Skin of body (tissue), 2 donors: ENCODE data around the gene PELI1. TPM values are rescaled to one million over a fixed set of nuclear protein-coding genes. Genes with fewer than 3 reads are reported as not detected.

Experiments used
- DNase-seq: peaks from one replicate; lab custom pipeline; 2025; lab: John Stamatoyannopoulos, UW
- total RNA-seq: library from RNA; depleted of rRNA; stranded (reverse); fragments of >200 nt; gene quantifications from one replicate; pipeline ENCODE4 v1.2.3, GENCODE V29; 2014

The PELI1 gene
- total RNA-seq, 1 donor from 2014 or later = 53.9 TPM

DNA sequence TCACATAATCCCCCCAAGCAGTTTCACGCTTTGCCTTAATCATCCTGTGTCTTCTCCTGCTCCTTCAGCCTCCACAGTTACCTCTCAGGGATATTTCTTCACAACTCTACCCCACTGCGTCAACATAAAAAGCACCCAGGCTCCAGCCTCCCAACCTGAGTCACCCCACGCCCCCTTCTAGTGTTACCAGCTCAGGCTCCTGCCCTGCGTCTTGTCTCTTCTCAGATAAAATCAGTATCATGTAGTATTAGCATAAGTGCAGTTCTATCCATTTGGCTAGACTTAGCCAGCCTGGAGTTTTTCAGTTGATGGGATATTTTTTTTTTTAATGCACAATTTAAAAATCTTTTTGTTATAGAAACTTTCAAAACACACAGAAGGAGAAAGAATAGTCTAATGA is 9.6 kb upstream of the PELI1 start:
- no peak for DNase-seq

DNA sequence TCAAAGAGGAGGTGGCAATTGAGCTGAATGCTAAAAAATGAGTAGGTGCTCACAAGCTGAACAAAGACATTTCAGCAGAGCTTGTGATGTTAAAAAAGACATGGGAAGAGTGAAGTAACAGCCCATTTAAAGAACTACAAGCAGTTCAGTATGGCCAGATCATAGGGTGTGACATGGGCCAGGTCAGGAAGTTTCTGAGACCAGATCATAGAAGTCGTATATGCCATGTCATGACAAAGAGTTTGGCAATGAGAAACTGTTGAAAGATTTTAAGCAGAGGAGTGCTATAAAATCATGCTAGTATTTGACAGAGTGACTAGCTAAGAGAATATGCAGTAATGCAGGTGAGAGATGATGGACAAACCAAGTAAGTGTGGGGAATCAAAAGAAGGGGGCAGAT is 7.3 kb upstream of the PELI1 start:
- no peak for DNase-seq

GRCh38 chr2:64145714-64146113 is 1.5 kb upstream of the PELI1 start:
- DNase-seq = no peak

DNA sequence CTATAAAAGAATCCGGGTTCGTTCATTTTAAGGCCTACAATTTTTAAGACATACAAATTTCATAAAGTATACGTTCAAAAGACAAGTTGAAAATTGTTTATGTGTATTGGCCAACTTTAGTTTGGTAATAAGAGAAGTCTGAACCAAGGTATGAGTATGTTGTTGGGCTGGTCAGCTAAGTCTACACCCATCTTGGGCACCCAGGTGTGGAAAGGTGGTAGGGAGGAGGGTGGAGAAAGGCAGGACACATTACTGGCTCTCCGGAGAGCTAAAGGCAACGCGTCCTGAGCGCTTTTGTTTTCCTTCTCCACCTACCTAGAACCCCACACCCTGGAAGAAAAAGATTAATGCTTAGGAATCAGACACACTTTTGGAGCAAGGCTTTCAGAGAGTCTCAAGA is 899 bp upstream of the PELI1 start:
- DNase-seq = no peak

DNA sequence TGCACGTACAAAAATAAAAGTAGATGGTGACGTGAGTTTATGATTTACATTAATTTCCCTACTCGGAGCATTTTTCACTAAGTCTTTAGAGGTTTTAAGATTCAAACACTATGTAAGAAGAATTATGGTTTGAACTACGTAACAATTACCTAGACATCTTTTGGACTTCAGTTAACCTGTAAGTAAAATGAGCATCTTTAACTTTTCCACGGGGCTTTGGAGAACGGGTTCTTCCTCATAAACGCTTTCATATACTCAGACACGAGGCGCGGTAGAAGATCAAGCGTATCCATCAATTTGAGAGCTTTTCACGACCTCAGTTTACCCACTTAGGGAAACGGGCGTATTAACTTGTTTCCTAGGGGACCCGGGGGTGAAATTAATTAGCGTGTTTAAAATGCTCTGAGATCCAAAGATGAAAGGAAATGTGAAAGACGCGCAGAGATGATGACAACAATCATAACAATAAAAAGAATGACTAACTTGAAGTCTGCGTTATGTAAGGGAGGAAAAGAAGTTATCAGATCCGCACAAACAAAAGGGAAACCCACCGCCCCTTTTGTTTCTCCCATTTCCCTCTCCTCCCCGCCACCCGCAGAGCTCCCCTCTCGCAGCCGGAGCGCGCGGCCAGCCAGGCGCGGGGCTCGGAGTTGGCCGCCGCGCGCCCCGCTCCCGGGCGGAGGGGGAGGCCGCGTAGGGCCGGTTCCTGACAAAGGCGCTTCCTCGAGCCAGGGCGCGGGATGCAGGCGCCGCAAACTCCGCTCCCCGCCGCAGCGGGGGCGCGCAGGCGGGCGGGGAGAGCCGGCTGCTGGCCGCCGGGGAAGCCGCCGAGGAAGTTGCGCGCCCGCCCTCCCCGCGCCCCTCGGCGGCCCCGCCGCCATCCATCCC is 807 bp downstream of the PELI1 start:
- peak; percentile 79 for DNase-seq

DNA sequence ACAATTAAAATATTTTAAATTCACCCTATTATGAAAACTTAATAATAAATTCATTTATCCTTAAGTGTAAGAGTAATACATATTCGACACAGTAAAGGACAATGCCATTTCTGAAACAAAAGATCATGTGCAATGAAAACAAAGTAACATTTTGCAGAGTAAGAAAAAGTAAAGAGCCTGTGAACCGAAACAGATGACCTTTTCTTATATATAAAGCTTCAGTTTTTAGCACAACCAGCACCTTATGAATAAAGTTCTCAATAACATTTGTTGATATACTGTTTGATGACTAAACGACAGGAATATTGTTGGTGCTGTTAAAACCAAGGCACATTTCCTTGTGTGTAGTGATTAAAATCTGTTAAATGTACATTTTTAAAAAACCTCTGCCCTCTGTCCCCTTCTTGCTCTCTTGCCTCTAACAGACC is 1.5 kb downstream of the PELI1 start:
- DNase-seq = peak; percentile 55

DNA sequence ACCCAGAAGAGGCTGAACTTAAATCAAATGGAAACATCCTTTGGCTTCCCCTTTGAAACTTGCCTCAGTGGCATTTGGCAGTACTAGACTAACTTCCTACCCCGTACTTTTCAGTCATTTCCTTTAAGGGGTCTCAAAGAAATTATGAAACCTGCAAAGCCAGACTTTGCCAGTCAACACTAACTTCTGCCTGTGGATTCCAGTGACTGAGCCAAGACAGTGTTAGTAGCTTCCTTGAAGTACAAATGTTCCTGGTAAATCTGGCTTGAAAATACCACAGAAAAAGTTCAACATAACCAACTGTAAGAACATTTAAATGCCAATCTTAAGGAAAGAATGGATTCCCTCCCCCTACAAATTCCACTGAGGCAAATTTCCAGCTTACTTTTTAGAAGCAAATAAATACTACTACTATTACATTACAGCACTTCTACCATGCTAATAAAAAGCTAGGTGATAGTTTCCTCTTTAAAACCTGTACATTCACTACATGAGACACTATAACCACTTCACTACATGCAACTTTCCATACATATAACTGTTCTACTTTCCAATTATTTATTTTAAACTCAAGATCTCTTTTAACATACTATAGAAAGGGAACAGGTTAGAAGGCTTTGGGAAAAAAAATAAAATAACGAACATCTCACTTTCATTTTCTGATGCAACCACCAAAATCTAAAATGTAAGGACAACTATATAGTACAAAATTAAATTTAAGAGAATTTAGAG is 2.4 kb downstream of the PELI1 start:
- peak; percentile 31 for DNase-seq

GRCh38 chr2:64140665-64141200 is 3.5 kb downstream of the PELI1 start:
- DNase-seq = no peak

DNA sequence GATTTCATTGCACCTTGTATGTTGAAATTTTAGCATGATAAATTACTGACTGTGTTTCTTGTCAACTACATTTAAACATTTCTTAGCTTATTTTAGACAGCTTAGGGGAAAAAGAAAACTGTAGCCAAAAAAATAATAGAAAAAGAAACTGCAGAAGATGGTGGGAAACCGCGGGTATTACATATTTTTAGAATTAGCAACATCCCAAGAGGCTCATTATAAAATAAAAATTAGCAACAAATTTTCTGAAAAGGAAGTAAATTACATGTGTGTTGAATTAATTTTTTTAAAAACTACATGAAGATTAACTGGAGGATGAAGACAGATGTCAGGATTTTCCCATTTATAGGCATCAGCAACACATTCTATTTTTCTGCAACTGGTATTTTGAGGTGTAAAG is 4.3 kb downstream of the PELI1 start:
- peak; percentile 69 for DNase-seq

GRCh38 chr2:64137996-64138395 is 6.2 kb downstream of the PELI1 start:
- DNase-seq = no peak

DNA sequence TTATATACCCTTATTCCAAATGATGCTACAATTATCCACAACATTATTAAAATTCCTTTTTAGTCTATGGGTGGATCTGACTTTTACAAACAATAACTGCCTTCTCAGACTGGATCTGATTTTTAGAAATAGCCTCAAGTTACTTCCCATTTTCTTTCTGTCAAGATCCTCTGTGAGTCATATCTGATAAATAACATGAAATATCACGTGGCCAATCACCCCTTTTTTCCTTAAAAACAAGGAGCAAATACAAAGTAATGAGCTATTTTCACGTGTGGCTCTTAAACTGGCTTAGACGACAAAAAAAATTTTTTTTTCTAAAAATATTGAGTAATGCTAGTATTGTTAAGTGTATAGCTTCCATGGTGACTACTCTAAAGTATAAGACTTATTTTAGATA is 6.7 kb downstream of the PELI1 start:
- no peak for DNase-seq

- DNase-seq = no peak
Observed at GRCh38 chr2:64135421-64135820, 8.8 kb downstream of the PELI1 start.

- no peak for DNase-seq
Observed at GRCh38 chr2:64134813-64135212, 9.4 kb downstream of the PELI1 start.

DNA sequence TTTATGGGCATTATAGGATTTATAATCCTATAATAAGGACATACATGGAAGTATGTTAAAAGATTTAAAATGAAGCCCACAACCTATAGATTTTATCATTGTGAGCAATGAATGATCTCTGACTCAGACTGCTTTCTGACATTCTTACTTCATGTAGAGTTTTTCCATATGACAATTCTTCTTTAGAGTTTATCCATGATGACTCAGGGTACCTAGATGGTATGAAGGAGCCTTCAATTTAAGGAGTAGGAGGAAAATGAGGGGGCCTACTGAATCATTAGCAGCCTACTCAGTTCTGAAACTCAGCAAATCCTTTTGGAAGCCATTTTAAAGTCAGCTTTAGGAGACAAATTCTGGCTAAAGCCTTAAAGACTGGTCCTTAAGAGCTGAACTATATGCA is 10.4 kb downstream of the PELI1 start:
- DNase-seq = no peak

DNA sequence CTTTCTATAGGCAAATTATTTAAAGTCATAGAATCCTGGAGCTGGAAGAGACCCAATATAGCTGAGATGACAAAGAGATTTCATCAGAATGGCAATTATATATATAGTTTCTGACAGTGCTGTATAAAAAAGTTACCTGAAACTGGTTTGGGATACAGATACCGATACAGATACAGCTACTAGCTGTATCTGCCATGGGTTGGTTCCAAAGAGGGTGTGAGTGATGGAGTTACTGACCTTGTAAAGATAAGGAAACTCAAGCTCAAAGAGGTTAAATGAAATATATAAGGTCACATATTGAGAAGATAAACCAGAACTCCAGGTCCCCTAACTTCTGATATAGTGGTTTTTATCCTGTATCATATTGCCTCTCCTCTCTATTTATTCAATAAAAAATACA is 10.9 kb downstream of the PELI1 start:
- DNase-seq = no peak

DNA sequence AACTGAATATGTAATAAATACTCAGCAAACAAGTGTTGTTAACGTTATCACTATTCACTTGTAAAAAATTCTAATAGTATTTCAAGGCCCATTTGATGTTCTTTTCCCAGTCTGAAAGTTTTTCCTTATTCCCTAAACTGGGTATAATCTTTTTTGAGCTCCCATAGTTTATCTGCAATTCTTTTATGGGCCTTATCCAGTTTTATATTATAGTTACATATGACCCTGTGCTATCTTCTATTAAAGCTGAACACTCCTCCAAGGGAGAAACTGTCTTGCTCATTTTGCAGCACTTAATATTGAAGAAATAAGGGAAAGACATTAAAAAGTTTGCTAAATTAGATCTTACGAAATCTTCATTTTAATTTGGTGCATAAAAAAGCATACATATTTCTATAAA is 13.9 kb downstream of the PELI1 start:
- no peak for DNase-seq

- no peak for DNase-seq
Observed at GRCh38 chr2:64128943-64129391, 15.3 kb downstream of the PELI1 start.

GRCh38 chr2:64128406-64128805 is 15.8 kb downstream of the PELI1 start:
- DNase-seq = no peak

- DNase-seq = no peak
Observed at GRCh38 chr2:64127119-64127518, 17.1 kb downstream of the PELI1 start.

DNA sequence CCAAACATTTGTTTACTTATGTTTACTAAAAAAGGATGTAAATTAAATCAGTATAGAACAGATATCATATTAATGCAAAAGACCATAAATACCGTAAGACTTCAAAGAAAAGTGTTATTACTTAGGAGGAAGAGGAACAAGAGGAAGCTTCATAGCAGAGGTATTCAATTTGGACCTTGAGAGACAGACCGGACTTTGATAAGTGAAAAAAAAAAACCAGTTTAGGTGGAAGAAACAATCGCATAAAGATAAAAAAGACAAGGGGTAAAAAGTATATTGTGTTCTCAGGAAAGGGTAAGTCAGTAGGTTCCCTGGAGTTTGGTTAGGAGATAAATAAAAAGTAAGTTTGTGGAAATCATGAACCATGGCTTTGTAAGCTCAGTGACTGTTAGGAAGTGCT is 17.6 kb downstream of the PELI1 start:
- no peak for DNase-seq

- no peak for DNase-seq
Observed at GRCh38 chr2:64124571-64124970, 19.6 kb downstream of the PELI1 start.

DNA sequence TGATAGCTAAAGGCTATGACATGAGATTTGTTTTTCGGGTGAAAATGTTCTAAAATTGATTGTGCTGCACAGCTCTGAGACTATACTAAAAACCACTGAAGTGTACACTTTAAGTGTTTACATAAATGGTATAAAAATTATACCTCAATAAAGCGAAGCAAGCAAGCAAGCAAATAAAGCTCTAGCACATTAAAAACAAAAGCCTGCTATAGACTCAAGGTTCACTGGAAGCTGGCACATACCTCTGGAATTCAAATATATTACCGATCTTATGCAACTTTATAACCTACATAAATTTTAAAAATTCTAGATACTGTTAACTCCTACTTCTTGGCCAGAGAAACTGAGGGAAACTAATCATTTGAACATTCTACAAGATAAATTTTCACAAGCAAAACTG is 20.1 kb downstream of the PELI1 start:
- no peak for DNase-seq
